NOMO-1 treated with DMSO at 0.1 percent for 48 hours (cell line): ENCODE data around the gene MMP8.
A peak's percentile ranks its signal among the peaks of the same experiment; 100 is the strongest.

Experiments used
- DNase-seq: peaks from one replicate; lab custom pipeline; 2025; ENCODE audit not compliant: unreplicated experiment; lab: John Stamatoyannopoulos, UW

The MMP8 gene

GRCh38 chr11:102722821-102723220 lies 1.9 kb downstream of the MMP8 start:
- peak; percentile 90 for DNase-seq

GRCh38 chr11:102719620-102720277 lies 5.0 kb downstream of the MMP8 start:
- DNase-seq = no peak

- no peak for DNase-seq
Observed at GRCh38 chr11:102717280-102717679, 7.5 kb downstream of the MMP8 start.

GRCh38 chr11:102716527-102716926 lies 8.2 kb downstream of the MMP8 start:
- peak; percentile 72 for DNase-seq

GRCh38 chr11:102712137-102712536 lies 12.6 kb downstream of the MMP8 start:
- peak; percentile 54 for DNase-seq

GRCh38 chr11:102709201-102709945 lies 15.4 kb downstream of the MMP8 start:
- DNase-seq = peak; percentile 83

GRCh38 chr11:102708654-102709053 lies 16.1 kb downstream of the MMP8 start:
- DNase-seq = no peak

- DNase-seq = no peak
Observed at GRCh38 chr11:102705626-102706025, 19.1 kb downstream of the MMP8 start, which contains the start of gene MMP27. TSS of gene MMP27 (minus strand) at chr11:102705769. CDS start at chr11:102705714, 55 bp downstream.

GRCh38 chr11:102704841-102705240 lies 19.9 kb downstream of the MMP8 start:
- no peak for DNase-seq

GRCh38 chr11:102703826-102704493 lies 20.8 kb downstream of the MMP8 start:
- no peak for DNase-seq

- no peak for DNase-seq
Observed at GRCh38 chr11:102695201-102695600, 29.6 kb downstream of the MMP8 start.

GRCh38 chr11:102685754-102686153 lies 39.0 kb downstream of the MMP8 start:
- DNase-seq = peak; percentile 64

- no peak for DNase-seq
Observed at GRCh38 chr11:102685338-102685737, 39.4 kb downstream of the MMP8 start.

- DNase-seq = no peak
Observed at GRCh38 chr11:102683277-102683676, 41.5 kb downstream of the MMP8 start.

- DNase-seq = peak; percentile 86
Observed at GRCh38 chr11:102680945-102681344, 43.8 kb downstream of the MMP8 start.

GRCh38 chr11:102678022-102678421 lies 46.7 kb downstream of the MMP8 start:
- DNase-seq = no peak

- no peak for DNase-seq
Observed at GRCh38 chr11:102676084-102676483, 48.7 kb downstream of the MMP8 start.

GRCh38 chr11:102669664-102670063 lies 55.1 kb downstream of the MMP8 start:
- DNase-seq = no peak

GRCh38 chr11:102666331-102666957 lies 58.3 kb downstream of the MMP8 start:
- DNase-seq = peak; percentile 64

GRCh38 chr11:102664001-102664752 lies 60.6 kb downstream of the MMP8 start:
- no peak for DNase-seq

GRCh38 chr11:102662607-102663006 lies 62.1 kb downstream of the MMP8 start:
- DNase-seq = no peak
